Endothelial cell of umbilical vein (primary cell): ENCODE data around the gene GNMT.

Experiments used
- JUN ChIP-seq: IDR thresholded peaks from 2 replicates; pipeline ENCODE4 v1.6.1; 2011; ENCODE audit warnings: borderline replicate concordance, low read depth; ENCODE audit not compliant: insufficient read length, insufficient read depth
- POLR2A ChIP-seq: IDR thresholded peaks from 2 replicates; pipeline ENCODE4 v1.6.1; 2012; ENCODE audit warnings: low read depth, mild to moderate bottlenecking, control low read depth, low read length
- TF ChIP-seq, protein P1 (sequence below), 2 donors: IDR thresholded peaks; 1 replicate in 1 of 2; 2 replicates in 1 of 2; pipeline ENCODE4 v1.5.1; 2011; ENCODE audit warnings: low read length in 2 of 2, mild to moderate bottlenecking in 2 of 2, moderate library complexity in 2 of 2, control low read depth in 1 of 2, inconsistent platforms in 1 of 2, low read depth in 1 of 2; ENCODE audit not compliant: insufficient read depth in 1 of 2; ENCODE audit errors: extremely low read depth in 1 of 2

GRCh38 chr6:42973926-42974325 lies 13.4 kb downstream of the GNMT start:
- TF ChIP-seq, protein P1, sequence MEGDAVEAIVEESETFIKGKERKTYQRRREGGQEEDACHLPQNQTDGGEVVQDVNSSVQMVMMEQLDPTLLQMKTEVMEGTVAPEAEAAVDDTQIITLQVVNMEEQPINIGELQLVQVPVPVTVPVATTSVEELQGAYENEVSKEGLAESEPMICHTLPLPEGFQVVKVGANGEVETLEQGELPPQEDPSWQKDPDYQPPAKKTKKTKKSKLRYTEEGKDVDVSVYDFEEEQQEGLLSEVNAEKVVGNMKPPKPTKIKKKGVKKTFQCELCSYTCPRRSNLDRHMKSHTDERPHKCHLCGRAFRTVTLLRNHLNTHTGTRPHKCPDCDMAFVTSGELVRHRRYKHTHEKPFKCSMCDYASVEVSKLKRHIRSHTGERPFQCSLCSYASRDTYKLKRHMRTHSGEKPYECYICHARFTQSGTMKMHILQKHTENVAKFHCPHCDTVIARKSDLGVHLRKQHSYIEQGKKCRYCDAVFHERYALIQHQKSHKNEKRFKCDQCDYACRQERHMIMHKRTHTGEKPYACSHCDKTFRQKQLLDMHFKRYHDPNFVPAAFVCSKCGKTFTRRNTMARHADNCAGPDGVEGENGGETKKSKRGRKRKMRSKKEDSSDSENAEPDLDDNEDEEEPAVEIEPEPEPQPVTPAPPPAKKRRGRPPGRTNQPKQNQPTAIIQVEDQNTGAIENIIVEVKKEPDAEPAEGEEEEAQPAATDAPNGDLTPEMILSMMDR (IDR thresholded peaks at IDR 0.05; ENCODE audit: extremely low read depth in 1 of 2, insufficient read depth in 1 of 2, low read depth in 1 of 2, low read length in 2 of 2): no peak
- no peak for TF ChIP-seq JUN
- TF ChIP-seq POLR2A: no peak
